Activated naive CD8-positive, alpha-beta T cell treated with anti-CD3 and anti-CD28 coated beads, Interleukin-2, amount 10 ng/mL, durations not matched to agents 7 days and 5 days (primary cell): ENCODE results near the gene OR2AK2. TPM values are rescaled to one million over a fixed set of nuclear protein-coding genes. Genes with fewer than 3 reads are reported as not detected.
"Not testable (repeated sequence)": the region's sequence is repeated elsewhere in the genome, so short reads cannot be mapped to it uniquely, and the experiment has no call there.

ENCODE experiments used
- ATAC-seq: fragments of 150-1000 bp; cut with Tn5 transposase; one replicate; pipeline ENCODE4 v1.10.0; 2021; ENCODE audit warnings: low read depth, moderate library complexity
- POLR2A ChIA-PET: fragments of 350-600 bp; sonication (Branson Sonifier 250); formaldehyde crosslinking; loops from one replicate; lab custom pipeline; 2021; ENCODE audit warnings: antibody characterized with exemption; lab: Charles Lee
- DNase-seq: peaks from one replicate; pipeline ENCODE4 v3.0.0; 2021
- H3K27ac Mint-ChIP-seq: one replicate; pipeline ENCODE4 v1.8.0; 2022; ENCODE audit warnings: mild to moderate bottlenecking, mixed read lengths
- H3K27me3 Mint-ChIP-seq: one replicate; pipeline ENCODE4 v1.8.0; 2022; ENCODE audit warnings: mild to moderate bottlenecking, moderate library complexity, mixed read lengths
- H3K36me3 Mint-ChIP-seq: one replicate; pipeline ENCODE4 v1.8.0; 2021; ENCODE audit warnings: mild to moderate bottlenecking, mixed read lengths
- H3K4me1 Mint-ChIP-seq: one replicate; pipeline ENCODE4 v1.8.0; 2021; ENCODE audit warnings: mixed read lengths
- H3K4me3 Mint-ChIP-seq: one replicate; pipeline ENCODE4 v1.8.0; 2022; ENCODE audit warnings: mild to moderate bottlenecking, moderate library complexity, mixed read lengths
- H3K9me3 Mint-ChIP-seq: one replicate; pipeline ENCODE4 v1.8.0; 2021; ENCODE audit warnings: mixed read lengths
- total RNA-seq, 2 experiments: library from RNA; stranded (reverse); gene quantifications; one replicate each; pipeline ENCODE4 v1.2.3, GENCODE V29; 2021

The OR2AK2 gene, protein sequence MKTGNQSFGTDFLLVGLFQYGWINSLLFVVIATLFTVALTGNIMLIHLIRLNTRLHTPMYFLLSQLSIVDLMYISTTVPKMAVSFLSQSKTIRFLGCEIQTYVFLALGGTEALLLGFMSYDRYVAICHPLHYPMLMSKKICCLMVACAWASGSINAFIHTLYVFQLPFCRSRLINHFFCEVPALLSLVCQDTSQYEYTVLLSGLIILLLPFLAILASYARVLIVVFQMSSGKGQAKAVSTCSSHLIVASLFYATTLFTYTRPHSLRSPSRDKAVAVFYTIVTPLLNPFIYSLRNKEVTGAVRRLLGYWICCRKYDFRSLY
- total RNA-seq, result not detected

DNA sequence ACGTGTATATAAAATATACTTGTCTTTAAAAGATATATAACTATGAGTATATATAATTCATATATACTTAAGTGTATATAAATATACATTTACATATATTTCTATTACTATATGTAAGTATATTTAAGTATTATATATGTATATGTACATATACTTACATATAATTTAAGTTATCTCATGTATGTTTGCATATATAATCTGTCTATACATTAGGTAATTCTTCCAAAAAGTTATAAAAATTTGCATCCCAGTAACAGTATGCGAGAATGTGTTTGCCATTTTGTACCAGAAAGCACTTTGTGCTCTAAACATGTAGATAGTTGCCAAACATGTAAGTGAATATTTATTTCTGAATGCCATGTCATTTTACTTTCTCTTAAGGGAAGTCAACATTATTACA lies at the start of gene OR2AK2:
TSS of gene OR2AK2 (plus strand) at position 301 of the 400 bp plus-strand sequence. CDS start 144 bp downstream, outside the sequence.
- Mint-ChIP-seq H3K4me1 (peaks cover 4% of the 10 kb centered on the region), H3K4me3 (no peak within 1 kb of the TSS), H3K27ac (no peak within 1 kb of the TSS), H3K9me3 (peaks cover 5% of the 10 kb centered on the region), H3K36me3 (no peaks in the 10 kb centered on the region), H3K27me3 (no peaks in the 10 kb centered on the region)
- DNase-seq, result no peak
- ATAC-seq, result no peak
- POLR2A ChIA-PET, result no interaction called here

DNA sequence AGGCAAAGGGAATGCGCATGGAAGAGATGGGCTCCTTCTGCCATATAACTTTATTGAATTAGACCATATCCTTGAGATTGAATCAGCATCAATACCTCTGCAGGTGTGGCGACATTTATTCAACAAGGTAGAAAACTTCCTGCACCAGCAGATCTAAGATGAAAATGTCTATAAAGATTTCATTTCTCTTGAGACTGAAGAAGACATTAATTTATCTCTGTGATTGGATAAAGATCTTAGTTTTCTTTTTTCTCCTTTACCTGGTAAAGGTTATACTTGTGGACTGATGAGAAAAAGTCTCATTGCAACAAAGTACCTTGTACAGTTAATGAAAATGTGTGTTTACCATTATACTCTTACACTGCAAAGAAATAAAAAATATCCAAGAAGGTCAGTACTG lies 45.1 kb upstream of the OR2AK2 start, which contains the start of gene OR2T8:
TSS of gene OR2T8 (plus strand) at position 301 of the 400 bp plus-strand sequence. CDS start 766 bp downstream, outside the sequence.
- Mint-ChIP-seq H3K4me3 (no peak within 1 kb of the TSS), H3K4me1 (no peaks in the 10 kb centered on the region), H3K27ac (no peak within 1 kb of the TSS), H3K9me3 (no peaks in the 10 kb centered on the region), H3K36me3 (no peaks in the 10 kb centered on the region), H3K27me3 (peaks cover 5% of the 10 kb centered on the region)
- DNase-seq (no peak), ATAC-seq (no peak)
- POLR2A ChIA-PET, result no interaction called here

DNA sequence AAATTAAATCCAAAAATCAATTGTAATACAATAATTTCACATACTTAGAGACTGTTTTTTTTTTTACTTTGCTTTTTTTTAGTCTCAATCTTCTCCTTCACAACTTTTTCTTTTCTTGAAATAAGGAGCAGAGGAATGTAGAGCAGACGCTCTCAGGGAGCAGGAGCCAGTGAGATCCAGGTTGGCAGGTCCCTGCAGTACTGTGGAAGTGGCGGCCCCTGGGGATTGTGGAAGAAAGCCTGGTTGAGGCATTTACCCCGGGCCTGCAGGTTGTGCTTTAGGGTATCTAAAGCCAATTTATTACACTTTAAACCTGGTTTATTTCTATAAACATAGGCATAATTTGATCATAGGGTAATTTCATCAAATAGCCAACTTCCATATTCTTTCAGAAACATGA lies 41.1 kb upstream of the OR2AK2 start:
- Mint-ChIP-seq H3K27me3 (peaks cover 2% of the 10 kb centered on the region), H3K4me3 (no peak overlapping the region)
- POLR2A ChIA-PET, result no interaction called here

DNA sequence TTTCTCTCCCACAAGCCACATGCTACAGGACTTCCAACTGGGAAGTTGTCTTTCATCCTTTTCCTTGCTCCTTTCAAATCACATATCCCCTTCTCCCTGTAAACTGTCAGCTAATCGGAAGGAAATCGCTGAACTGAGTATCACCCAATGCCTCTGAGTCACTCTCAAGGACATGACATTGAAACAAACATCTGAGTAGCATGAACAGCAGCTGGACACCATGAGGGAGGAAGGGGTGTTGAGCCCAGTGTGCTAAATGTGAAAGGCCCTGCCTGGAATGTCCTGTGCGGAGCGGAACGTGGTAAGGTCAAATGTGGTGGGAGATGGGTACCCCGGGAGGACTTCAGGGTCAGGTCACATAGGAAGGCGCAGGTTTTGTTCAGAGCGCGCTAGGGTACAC lies 40.2 kb upstream of the OR2AK2 start, which contains the start of gene OR2AJ1:
TSS of gene OR2AJ1 (plus strand) at position 22 of the 400 bp plus-strand sequence. CDS start 8,880 bp downstream, outside the sequence.
- Mint-ChIP-seq H3K9me3 (no peaks in the 10 kb centered on the region), H3K27ac (no peak within 1 kb of the TSS), H3K4me1 (no peaks in the 10 kb centered on the region)

More for the DNA sequence above, 41.1 kb upstream of the OR2AK2 start:
- Mint-ChIP-seq H3K36me3 (no peaks in the 10 kb centered on the region), H3K27ac (no peak overlapping the region), H3K4me1 (no peaks in the 10 kb centered on the region), H3K9me3 (no peaks in the 10 kb centered on the region)
- ATAC-seq, result no peak
- DNase-seq, result no peak

DNA sequence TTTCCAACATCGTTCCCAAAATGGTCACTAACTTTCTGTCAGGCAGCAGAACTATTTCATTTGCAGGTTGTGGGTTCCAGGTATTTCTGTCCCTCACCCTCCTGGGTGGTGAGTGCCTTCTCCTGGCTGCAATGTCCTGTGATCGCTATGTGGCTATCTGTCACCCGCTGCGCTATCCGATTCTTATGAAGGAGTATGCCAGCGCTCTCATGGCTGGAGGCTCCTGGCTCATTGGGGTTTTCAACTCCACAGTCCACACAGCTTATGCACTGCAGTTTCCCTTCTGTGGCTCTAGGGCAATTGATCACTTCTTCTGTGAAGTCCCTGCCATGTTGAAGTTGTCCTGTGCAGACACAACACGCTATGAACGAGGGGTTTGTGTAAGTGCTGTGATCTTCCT lies 31.0 kb upstream of the OR2AK2 start:
- Mint-ChIP-seq H3K9me3 (no peaks in the 10 kb centered on the region), H3K27me3 (peaks cover 4% of the 10 kb centered on the region), H3K27ac (no peak overlapping the region), H3K36me3 (no peaks in the 10 kb centered on the region), H3K4me1 (no peaks in the 10 kb centered on the region), H3K4me3 (no peak overlapping the region)
- DNase-seq, result no peak
- ATAC-seq, result no peak
- POLR2A ChIA-PET, result no interaction called here

More for the DNA sequence above, 40.2 kb upstream of the OR2AK2 start, which contains the start of gene OR2AJ1:
- no peak for ATAC-seq
- H3K4me3 Mint-ChIP-seq, result no peak within 1 kb of the TSS
- DNase-seq, result no peak
- no peaks in the 10 kb centered on the region for H3K36me3 Mint-ChIP-seq
- H3K27me3 Mint-ChIP-seq, result peaks cover 2% of the 10 kb centered on the region
- POLR2A ChIA-PET, result no interaction called here

DNA sequence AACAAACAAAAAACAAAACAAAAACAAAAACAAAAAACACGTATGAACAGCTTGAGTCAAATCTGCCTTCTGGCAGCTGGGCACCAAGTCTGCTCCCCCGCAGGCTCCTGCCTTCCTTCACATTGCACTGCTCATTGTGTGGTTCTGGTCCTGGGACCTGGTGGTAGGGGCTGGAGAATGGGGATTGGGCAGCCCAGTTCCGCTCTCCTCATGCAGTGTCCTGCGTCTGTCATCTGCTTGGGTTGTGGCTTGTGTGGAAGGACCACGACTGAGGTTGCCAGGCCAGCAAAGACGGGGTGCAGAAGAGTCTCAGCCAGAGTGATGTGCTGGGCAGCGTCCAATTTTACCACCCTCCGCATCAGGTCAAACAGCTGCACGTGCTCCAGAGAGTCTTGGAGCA lies 29.3 kb upstream of the OR2AK2 start:
- POLR2A ChIA-PET, result no interaction called here
- ATAC-seq (no peak), DNase-seq (no peak)
- Mint-ChIP-seq H3K27ac (no peak overlapping the region), H3K36me3 (no peaks in the 10 kb centered on the region), H3K9me3 (no peaks in the 10 kb centered on the region), H3K27me3 (peaks cover 4% of the 10 kb centered on the region), H3K4me1 (no peaks in the 10 kb centered on the region), H3K4me3 (no peak overlapping the region)

DNA sequence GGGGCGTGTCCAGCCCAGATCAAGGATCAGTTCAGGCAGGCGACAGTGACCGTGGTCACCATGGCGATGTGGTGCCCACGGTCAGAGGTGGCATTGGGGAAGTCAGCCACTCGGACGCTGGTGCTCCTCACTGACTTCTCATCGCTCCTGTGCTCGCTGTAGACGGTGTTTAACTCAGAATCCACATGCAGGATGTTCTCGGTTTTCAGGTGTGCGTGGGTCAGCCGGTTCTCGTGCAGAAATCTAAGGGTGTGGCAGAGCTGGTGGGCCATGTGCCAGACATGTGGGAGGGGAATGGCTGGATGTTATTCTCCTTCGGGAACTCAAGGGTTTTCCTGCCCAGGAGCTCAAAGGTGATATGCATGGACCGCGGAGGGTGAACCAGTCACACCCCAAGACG lies 28.6 kb upstream of the OR2AK2 start:
- no peak overlapping the region for H3K27ac Mint-ChIP-seq
- no peak for ATAC-seq
- DNase-seq, result no peak
- H3K4me1 Mint-ChIP-seq, result no peaks in the 10 kb centered on the region
- H3K36me3 Mint-ChIP-seq, result no peaks in the 10 kb centered on the region
- no peaks in the 10 kb centered on the region for H3K27me3 Mint-ChIP-seq
- POLR2A ChIA-PET, result no interaction called here
- no peaks in the 10 kb centered on the region for H3K9me3 Mint-ChIP-seq
- H3K4me3 Mint-ChIP-seq, result peak overlapping the region; percentile 16

DNA sequence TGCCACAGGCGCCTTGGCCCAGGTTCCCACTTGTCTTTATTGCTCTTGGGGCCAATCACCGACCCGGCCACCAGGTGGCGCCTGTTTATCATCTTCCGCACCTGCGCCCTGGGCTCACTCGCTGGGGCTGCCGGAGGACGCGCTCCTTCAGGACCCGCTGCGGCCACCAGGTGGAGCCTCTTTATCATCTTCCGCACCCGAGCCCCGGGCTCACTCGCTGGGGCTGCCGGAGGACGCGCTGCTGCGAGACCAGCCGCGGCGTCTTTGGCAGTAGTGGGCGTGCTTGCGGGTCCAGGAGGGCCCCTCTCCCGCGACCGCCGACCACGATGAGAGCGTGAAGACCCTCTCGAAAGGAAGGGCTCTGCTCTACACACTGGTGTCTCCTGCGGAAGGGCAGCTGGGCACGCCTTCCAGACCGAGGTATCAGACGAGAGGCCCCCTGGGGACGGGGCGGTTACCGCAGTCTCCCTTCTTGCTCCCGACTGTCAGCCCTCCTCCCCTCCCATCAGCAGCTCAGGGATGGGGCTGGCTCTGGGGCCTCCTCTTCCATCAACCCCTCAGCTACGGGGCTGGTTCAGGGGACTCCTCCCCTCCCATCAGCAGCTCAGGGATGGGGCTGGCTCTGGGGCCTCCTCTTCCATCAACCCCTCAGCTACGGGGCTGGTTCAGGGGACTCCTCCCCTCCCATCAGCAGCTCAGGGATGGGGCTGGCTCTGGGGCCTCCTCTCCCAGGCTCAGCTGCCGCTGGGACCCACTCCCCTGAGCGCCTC lies 27.9 kb upstream of the OR2AK2 start:
- H3K27me3 Mint-ChIP-seq, H3K4me1 Mint-ChIP-seq, H3K36me3 Mint-ChIP-seq, POLR2A ChIA-PET, H3K9me3 Mint-ChIP-seq: not testable (repeated sequence)
- Mint-ChIP-seq H3K4me3 (peak overlapping the region; percentile 76), H3K27ac (peak overlapping the region; percentile 58)
- peak; percentile 88 for DNase-seq
- ATAC-seq, result peak; percentile 98

DNA sequence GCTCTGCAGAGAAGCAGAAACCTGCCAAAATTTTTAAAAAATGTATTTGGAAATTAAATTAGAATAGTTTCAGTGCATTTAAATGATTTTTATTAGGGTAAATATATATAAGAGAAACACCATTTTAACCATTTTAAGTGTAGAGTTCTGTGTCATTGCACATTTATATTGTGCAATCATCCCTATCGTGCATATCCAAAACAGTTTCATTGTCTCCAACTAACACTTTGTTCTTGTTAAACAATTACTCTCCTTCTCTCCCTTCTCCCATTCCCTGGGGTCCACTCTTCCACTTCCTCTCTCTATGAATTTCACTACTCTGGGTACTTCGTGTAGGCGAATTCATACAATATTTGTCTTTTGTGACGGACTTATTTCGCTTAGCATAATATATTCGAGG lies 22.4 kb upstream of the OR2AK2 start:
- DNase-seq, result no peak

DNA sequence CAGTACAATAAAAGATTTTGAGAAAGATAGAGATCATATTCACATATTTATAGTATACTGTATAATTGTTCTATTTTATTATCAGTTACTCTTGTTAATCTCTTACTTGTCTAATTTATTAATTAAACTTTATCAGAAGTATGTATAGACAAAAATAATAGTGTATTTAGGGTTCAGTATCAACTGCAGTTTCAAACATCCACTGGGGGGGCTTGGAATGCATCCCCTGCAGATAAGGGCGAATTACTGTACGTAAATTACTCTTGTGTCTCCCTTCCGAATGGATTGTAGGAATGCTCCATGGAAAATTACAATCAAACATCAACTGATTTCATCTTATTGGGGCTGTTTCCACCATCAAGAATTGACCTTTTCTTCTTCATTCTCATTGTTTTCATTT lies 16.5 kb upstream of the OR2AK2 start, which contains the start of gene OR2L8:
TSS of gene OR2L8 (plus strand) at position 301 of the 400 bp plus-strand sequence. CDS start at position 301, 0 bp downstream.
- H3K4me3 Mint-ChIP-seq, result no peak within 1 kb of the TSS

More for the DNA sequence above, 22.4 kb upstream of the OR2AK2 start:
- POLR2A ChIA-PET, result no interaction called here
- Mint-ChIP-seq H3K9me3 (no peaks in the 10 kb centered on the region), H3K27ac (no peak overlapping the region), H3K4me1 (no peaks in the 10 kb centered on the region), H3K4me3 (no peak overlapping the region), H3K36me3 (no peaks in the 10 kb centered on the region), H3K27me3 (no peaks in the 10 kb centered on the region)
- no peak for ATAC-seq

DNA sequence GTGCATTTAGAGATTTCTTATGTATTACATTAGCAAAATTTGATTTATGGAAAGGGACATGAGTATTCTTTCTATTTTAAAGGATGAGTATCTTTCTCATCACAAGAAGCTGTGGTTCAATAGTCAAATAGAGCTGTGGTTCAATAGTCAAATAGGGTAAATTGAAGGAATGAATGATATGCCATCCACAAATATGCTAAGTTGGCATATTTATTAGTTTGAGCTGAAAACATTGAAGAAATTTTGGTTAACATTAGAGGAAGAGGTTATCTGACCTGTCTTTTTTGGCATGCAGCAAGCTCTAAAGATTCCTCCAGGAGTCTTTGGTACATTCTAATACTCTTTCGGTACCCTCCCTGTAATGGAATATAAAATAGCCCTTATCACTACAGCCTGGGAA lies 11.6 kb upstream of the OR2AK2 start:
- no peak overlapping the region for H3K4me3 Mint-ChIP-seq
- no peaks in the 10 kb centered on the region for H3K4me1 Mint-ChIP-seq
- DNase-seq (no peak), ATAC-seq (no peak)
- no peaks in the 10 kb centered on the region for H3K27me3 Mint-ChIP-seq
- H3K27ac Mint-ChIP-seq, result no peak overlapping the region
- POLR2A ChIA-PET, result no interaction called here
- no peaks in the 10 kb centered on the region for H3K36me3 Mint-ChIP-seq
- peaks cover 5% of the 10 kb centered on the region for H3K9me3 Mint-ChIP-seq

More for the DNA sequence above, 16.5 kb upstream of the OR2AK2 start, which contains the start of gene OR2L8:
- ATAC-seq (no peak), DNase-seq (no peak)
- H3K36me3 Mint-ChIP-seq, result no peaks in the 10 kb centered on the region
- H3K27me3 Mint-ChIP-seq, result no peaks in the 10 kb centered on the region
- POLR2A ChIA-PET, result no interaction called here
- no peak within 1 kb of the TSS for H3K27ac Mint-ChIP-seq
- H3K4me1 Mint-ChIP-seq, result no peaks in the 10 kb centered on the region
- no peaks in the 10 kb centered on the region for H3K9me3 Mint-ChIP-seq

DNA sequence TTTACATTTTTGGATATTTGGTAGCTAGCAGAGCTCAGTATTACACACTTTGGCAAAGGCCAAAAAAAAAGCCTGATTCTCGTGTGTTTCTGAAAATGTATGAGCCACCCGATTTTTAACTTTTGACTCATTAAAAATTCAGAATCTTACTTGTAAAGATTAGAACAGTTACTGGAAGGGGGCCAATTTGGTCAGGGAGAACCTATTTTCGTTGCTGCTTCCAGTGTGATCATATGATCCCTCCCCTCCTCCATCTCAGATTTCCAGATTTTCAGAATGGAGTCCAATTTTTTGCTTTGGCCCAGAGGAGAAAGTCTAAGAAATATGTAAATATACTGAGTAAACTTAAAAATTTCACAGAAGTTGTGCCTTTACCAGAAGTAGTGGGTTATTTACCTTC lies 3.2 kb upstream of the OR2AK2 start:
- DNase-seq (no peak), ATAC-seq (no peak)
- Mint-ChIP-seq H3K27ac (no peak overlapping the region), H3K36me3 (no peaks in the 10 kb centered on the region), H3K4me1 (peaks cover 1% of the 10 kb centered on the region), H3K4me3 (no peak overlapping the region), H3K9me3 (peaks cover 7% of the 10 kb centered on the region), H3K27me3 (no peaks in the 10 kb centered on the region)
- POLR2A ChIA-PET, result no interaction called here

DNA sequence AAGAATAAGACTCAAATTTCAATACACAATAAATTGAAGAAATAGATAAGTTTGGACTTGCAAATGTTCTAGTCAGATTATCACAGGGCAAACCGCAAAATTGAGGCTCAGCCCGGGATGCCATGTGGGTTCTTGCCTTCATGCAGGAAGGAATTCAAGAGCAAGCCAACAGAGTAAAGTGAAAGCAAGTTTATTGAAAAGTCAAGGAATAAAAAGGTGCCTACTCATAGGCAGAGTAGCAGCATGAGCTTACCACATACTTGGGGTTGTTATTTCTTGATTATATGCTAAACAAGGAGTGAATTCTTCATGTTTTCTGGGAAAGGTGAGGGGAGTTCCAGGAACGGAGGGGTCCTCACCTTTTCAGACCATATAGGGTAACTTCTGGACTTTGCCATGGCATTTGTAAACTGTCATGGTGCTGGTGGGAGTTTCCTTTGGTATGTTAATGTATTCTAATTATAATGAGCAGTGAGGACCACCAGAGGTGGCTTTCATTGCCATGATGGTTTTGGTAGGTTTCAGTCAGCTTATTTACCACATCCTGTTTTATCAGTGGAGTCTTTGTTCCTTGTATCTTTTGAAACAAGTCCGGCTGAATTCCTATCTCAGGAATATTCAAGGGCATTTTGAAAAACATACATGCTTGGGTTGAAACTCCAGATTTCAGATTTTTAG lies 2.0 kb upstream of the OR2AK2 start:
- Mint-ChIP-seq H3K36me3 (no peaks in the 10 kb centered on the region), H3K4me1 (peaks cover 4% of the 10 kb centered on the region), H3K9me3 (peaks cover 4% of the 10 kb centered on the region), H3K27me3 (no peaks in the 10 kb centered on the region), H3K4me3 (no peak overlapping the region), H3K27ac (no peak overlapping the region)
- DNase-seq, result no peak
- ATAC-seq, result peak; percentile 52
- POLR2A ChIA-PET, result no interaction called here
